Measurements from ENCODE around the gene PLN.

PLN gene
- total RNA-seq: 0 to 0.19 (median 0) reads per million in 3 donors

DNA sequence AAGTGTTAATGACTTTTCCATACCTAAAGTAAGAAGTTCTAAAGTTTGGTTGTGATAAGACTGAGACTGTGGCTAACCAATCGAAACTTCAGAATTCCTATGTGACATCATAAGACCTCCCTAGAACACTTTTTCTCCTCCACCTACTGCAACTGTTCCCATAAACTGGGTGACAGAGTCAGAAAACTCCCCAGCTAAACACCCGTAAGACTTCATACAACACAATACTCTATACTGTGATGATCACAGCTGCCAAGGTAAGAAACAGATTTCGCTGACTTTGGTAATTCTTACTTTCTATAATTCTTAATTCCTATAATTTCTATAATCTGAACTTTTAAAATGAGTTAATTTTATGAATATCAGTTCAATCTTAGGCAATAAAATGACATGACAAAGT, at the start of gene PLN:
PLN (plus strand) TSS at position 161 of the 400 bp plus-strand sequence. CDS start 10,626 bp downstream, outside the sequence.
- Histone ChIP-seq H3K9me3 (ENCODE audit: control insufficient read depth, low read length) (no peaks in the 10 kb centered on the region), H3K4me3 (ENCODE audit: insufficient read depth, low read depth, low read length, poor library complexity, severe bottlenecking) (no peak within 1 kb of the TSS), H3K36me3 (ENCODE audit: control insufficient read depth, insufficient read depth, low read length) (no peaks in the 10 kb centered on the region), H3K27me3 (replicated peaks; ENCODE audit: control insufficient read depth, insufficient read depth, low read length, poor library complexity, severe bottlenecking) (no peaks in the 10 kb centered on the region), H3K27ac (ENCODE audit: insufficient read depth, low read length, poor library complexity, severe bottlenecking) (no peak within 1 kb of the TSS), H3K4me1 (ENCODE audit: control insufficient read depth, insufficient read depth, low read length, poor library complexity, severe bottlenecking) (no peaks in the 10 kb centered on the region)
- no peak for DNase-seq

- Histone ChIP-seq H3K36me3 (ENCODE audit: control insufficient read depth, insufficient read depth, low read length) (peaks cover 26% of the 10 kb centered on the region), H3K27ac (ENCODE audit: insufficient read depth, low read length, poor library complexity, severe bottlenecking) (no peak overlapping the region), H3K9me3 (ENCODE audit: control insufficient read depth, low read length) (no peaks in the 10 kb centered on the region), H3K4me3 (ENCODE audit: insufficient read depth, low read depth, low read length, poor library complexity, severe bottlenecking) (no peak overlapping the region), H3K27me3 (replicated peaks; ENCODE audit: control insufficient read depth, insufficient read depth, low read length, poor library complexity, severe bottlenecking) (no peaks in the 10 kb centered on the region), H3K4me1 (ENCODE audit: control insufficient read depth, insufficient read depth, low read length, poor library complexity, severe bottlenecking) (no peaks in the 10 kb centered on the region)
- DNase-seq: no peak
Measured at GRCh38 chr6:118500130-118501015, 47.7 kb upstream of the PLN start.

GRCh38 chr6:118501099-118501498, 47.0 kb upstream of the PLN start:
- Histone ChIP-seq H3K27me3 (replicated peaks; ENCODE audit: control insufficient read depth, insufficient read depth, low read length, poor library complexity, severe bottlenecking) (no peaks in the 10 kb centered on the region), H3K36me3 (ENCODE audit: control insufficient read depth, insufficient read depth, low read length) (peaks cover 21% of the 10 kb centered on the region), H3K27ac (ENCODE audit: insufficient read depth, low read length, poor library complexity, severe bottlenecking) (no peak overlapping the region), H3K4me1 (ENCODE audit: control insufficient read depth, insufficient read depth, low read length, poor library complexity, severe bottlenecking) (no peaks in the 10 kb centered on the region), H3K9me3 (ENCODE audit: control insufficient read depth, low read length) (no peaks in the 10 kb centered on the region), H3K4me3 (ENCODE audit: insufficient read depth, low read depth, low read length, poor library complexity, severe bottlenecking) (no peak overlapping the region)
- no peak for DNase-seq

DNA sequence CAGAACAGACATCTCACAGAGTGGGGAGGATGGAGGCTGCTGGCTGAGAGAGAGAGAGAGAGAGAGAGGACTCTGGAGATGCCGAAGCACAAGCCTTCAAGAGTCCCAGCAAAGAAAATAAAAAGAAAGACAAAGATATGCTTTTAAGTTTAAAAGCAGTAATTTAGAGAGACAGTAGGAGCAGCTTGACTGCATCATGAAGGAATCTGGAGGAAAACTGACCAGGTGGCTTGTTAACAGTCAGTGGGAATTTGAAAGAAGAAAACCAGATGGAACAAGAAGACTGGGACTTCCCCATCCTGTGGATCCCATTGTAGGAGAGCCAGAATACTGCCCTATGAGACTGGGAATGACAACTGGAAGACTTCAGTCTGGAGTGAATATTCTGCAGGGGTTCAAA, 46.3 kb upstream of the PLN start:
- no peak for DNase-seq
- Histone ChIP-seq H3K9me3 (ENCODE audit: control insufficient read depth, low read length) (no peaks in the 10 kb centered on the region), H3K27me3 (replicated peaks; ENCODE audit: control insufficient read depth, insufficient read depth, low read length, poor library complexity, severe bottlenecking) (no peaks in the 10 kb centered on the region), H3K36me3 (ENCODE audit: control insufficient read depth, insufficient read depth, low read length) (peaks cover 21% of the 10 kb centered on the region), H3K4me1 (ENCODE audit: control insufficient read depth, insufficient read depth, low read length, poor library complexity, severe bottlenecking) (no peaks in the 10 kb centered on the region), H3K27ac (ENCODE audit: insufficient read depth, low read length, poor library complexity, severe bottlenecking) (no peak overlapping the region), H3K4me3 (ENCODE audit: insufficient read depth, low read depth, low read length, poor library complexity, severe bottlenecking) (no peak overlapping the region)

- Histone ChIP-seq H3K9me3 (ENCODE audit: control insufficient read depth, low read length) (no peaks in the 10 kb centered on the region), H3K27me3 (replicated peaks; ENCODE audit: control insufficient read depth, insufficient read depth, low read length, poor library complexity, severe bottlenecking) (no peaks in the 10 kb centered on the region), H3K36me3 (ENCODE audit: control insufficient read depth, insufficient read depth, low read length) (peaks cover 21% of the 10 kb centered on the region), H3K27ac (ENCODE audit: insufficient read depth, low read length, poor library complexity, severe bottlenecking) (no peak overlapping the region), H3K4me3 (ENCODE audit: insufficient read depth, low read depth, low read length, poor library complexity, severe bottlenecking) (no peak overlapping the region), H3K4me1 (ENCODE audit: control insufficient read depth, insufficient read depth, low read length, poor library complexity, severe bottlenecking) (no peaks in the 10 kb centered on the region)
- DNase-seq: no peak
Measured at GRCh38 chr6:118502169-118502568, 45.9 kb upstream of the PLN start.

DNA sequence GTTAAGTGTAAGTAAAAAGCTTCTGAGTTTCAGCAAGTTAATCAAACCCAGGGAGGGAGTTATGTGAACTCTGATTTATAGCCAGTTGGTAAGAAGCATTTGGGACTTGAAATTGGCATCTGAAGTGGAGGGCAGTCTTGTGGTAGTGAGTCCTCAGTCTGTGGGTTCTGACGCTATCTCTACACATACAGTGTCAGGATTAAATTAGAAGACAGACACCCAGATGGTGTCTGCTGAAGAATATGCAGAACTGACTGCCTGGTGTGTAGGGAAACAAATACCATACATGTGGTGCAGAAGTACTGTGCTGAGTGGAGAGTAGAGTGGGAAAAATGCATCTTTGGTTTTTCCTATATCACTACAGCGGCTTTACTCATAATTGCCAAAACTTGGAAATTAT, 43.5 kb upstream of the PLN start:
- Histone ChIP-seq H3K36me3 (ENCODE audit: control insufficient read depth, insufficient read depth, low read length) (peaks cover 21% of the 10 kb centered on the region), H3K27ac (ENCODE audit: insufficient read depth, low read length, poor library complexity, severe bottlenecking) (no peak overlapping the region), H3K4me1 (ENCODE audit: control insufficient read depth, insufficient read depth, low read length, poor library complexity, severe bottlenecking) (no peaks in the 10 kb centered on the region), H3K9me3 (ENCODE audit: control insufficient read depth, low read length) (no peaks in the 10 kb centered on the region), H3K4me3 (ENCODE audit: insufficient read depth, low read depth, low read length, poor library complexity, severe bottlenecking) (no peak overlapping the region), H3K27me3 (replicated peaks; ENCODE audit: control insufficient read depth, insufficient read depth, low read length, poor library complexity, severe bottlenecking) (no peaks in the 10 kb centered on the region)
- DNase-seq: no peak

- H3K27ac ChIP-seq (ENCODE audit: insufficient read depth, low read length, poor library complexity, severe bottlenecking): no peak overlapping the region
- peaks cover 21% of the 10 kb centered on the region for H3K36me3 ChIP-seq (ENCODE audit: control insufficient read depth, insufficient read depth, low read length)
- H3K4me3 ChIP-seq (ENCODE audit: insufficient read depth, low read depth, low read length, poor library complexity, severe bottlenecking): no peak overlapping the region
- no peaks in the 10 kb centered on the region for H3K4me1 ChIP-seq (ENCODE audit: control insufficient read depth, insufficient read depth, low read length, poor library complexity, severe bottlenecking)
- H3K9me3 ChIP-seq (ENCODE audit: control insufficient read depth, low read length): no peaks in the 10 kb centered on the region
- no peaks in the 10 kb centered on the region for H3K27me3 ChIP-seq (replicated peaks; ENCODE audit: control insufficient read depth, insufficient read depth, low read length, poor library complexity, severe bottlenecking)
- no peak for DNase-seq
Measured at GRCh38 chr6:118505656-118506055, 42.4 kb upstream of the PLN start.

- Histone ChIP-seq H3K4me1 (ENCODE audit: control insufficient read depth, insufficient read depth, low read length, poor library complexity, severe bottlenecking) (no peaks in the 10 kb centered on the region), H3K27ac (ENCODE audit: insufficient read depth, low read length, poor library complexity, severe bottlenecking) (no peak overlapping the region), H3K4me3 (ENCODE audit: insufficient read depth, low read depth, low read length, poor library complexity, severe bottlenecking) (no peak overlapping the region), H3K9me3 (ENCODE audit: control insufficient read depth, low read length) (no peaks in the 10 kb centered on the region), H3K27me3 (replicated peaks; ENCODE audit: control insufficient read depth, insufficient read depth, low read length, poor library complexity, severe bottlenecking) (no peaks in the 10 kb centered on the region), H3K36me3 (ENCODE audit: control insufficient read depth, insufficient read depth, low read length) (peaks cover 16% of the 10 kb centered on the region)
- no peak for DNase-seq
Measured at GRCh38 chr6:118506071-118506638, 41.9 kb upstream of the PLN start.

GRCh38 chr6:118507636-118508035, 40.5 kb upstream of the PLN start:
- Histone ChIP-seq H3K36me3 (ENCODE audit: control insufficient read depth, insufficient read depth, low read length) (peaks cover 14% of the 10 kb centered on the region), H3K27me3 (replicated peaks; ENCODE audit: control insufficient read depth, insufficient read depth, low read length, poor library complexity, severe bottlenecking) (no peaks in the 10 kb centered on the region), H3K4me3 (ENCODE audit: insufficient read depth, low read depth, low read length, poor library complexity, severe bottlenecking) (no peak overlapping the region), H3K9me3 (ENCODE audit: control insufficient read depth, low read length) (no peaks in the 10 kb centered on the region), H3K4me1 (ENCODE audit: control insufficient read depth, insufficient read depth, low read length, poor library complexity, severe bottlenecking) (no peaks in the 10 kb centered on the region), H3K27ac (ENCODE audit: insufficient read depth, low read length, poor library complexity, severe bottlenecking) (no peak overlapping the region)
- no peak for DNase-seq

DNA sequence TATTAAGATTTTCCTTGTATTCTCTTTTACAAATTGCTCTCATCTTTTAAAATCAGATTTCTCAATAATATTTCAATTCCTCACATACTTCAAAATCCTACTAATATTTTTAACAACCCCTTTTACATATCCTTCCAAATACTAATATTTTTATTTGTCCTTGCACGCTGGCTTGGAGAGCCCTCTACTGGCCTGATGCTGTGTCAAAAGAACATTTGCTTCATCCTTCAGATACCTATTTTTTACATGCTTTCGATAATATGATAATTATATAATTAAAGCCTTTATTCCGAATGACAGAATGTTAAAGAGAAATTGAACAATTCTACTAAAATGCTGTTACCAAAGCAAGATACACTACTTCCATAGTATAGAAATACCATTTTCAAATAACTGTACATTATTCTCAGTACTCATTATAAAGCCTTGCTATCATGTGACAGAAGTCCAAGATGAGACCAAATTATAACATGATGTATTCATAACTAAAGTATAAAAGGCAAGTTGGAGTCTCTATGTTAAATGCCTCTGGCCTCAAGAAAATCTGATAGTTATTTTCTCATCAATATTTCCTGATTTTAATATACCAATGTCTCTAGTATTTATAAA, 39.0 kb upstream of the PLN start:
- Histone ChIP-seq H3K4me3 (ENCODE audit: insufficient read depth, low read depth, low read length, poor library complexity, severe bottlenecking) (no peak overlapping the region), H3K36me3 (ENCODE audit: control insufficient read depth, insufficient read depth, low read length) (peaks cover 9% of the 10 kb centered on the region), H3K27me3 (replicated peaks; ENCODE audit: control insufficient read depth, insufficient read depth, low read length, poor library complexity, severe bottlenecking) (no peaks in the 10 kb centered on the region), H3K27ac (ENCODE audit: insufficient read depth, low read length, poor library complexity, severe bottlenecking) (no peak overlapping the region), H3K4me1 (ENCODE audit: control insufficient read depth, insufficient read depth, low read length, poor library complexity, severe bottlenecking) (no peaks in the 10 kb centered on the region), H3K9me3 (ENCODE audit: control insufficient read depth, low read length) (no peaks in the 10 kb centered on the region)
- no peak for DNase-seq
